ENCODE data around the gene TMEM125.

The TMEM125 gene

DNA sequence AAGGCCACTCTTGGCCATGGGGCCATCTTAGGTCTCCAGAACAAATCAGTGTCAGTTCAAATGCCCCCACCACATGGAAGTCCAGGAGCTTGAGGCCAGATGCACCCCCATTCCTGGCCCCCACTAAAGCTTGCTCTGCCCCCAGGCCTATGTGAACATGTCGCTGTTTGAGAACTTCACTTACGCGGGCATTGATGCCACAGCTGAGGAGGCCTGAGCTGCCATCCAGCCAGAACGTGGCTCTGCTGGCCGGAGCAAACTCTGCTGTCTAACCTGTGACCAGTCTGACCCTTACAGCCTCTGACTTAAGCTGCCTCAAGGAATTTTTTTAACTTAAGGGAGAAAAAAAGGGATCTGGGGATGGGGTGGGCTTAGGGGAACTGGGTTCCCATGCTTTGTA lies 52.7 kb downstream of the TMEM125 start:
- H3K9ac ChIP-seq (ENCODE audit: low read length): no peak overlapping the region
- no peak overlapping the region for H3K27ac ChIP-seq (ENCODE audit: low read depth, low read length, poor library complexity, severe bottlenecking)
- no peak overlapping the region for H3K4me2 ChIP-seq (ENCODE audit: low read length)
- H3K9me2 ChIP-seq (ENCODE audit: low read depth, low read length): no peaks in the 10 kb centered on the region
- no peak overlapping the region for H3K4me3 ChIP-seq (ENCODE audit: low read depth, low read length, poor library complexity, severe bottlenecking)
- no peaks in the 10 kb centered on the region for H3K36me3 ChIP-seq (ENCODE audit: insufficient read depth, low read length)
- H3K4me1 ChIP-seq (ENCODE audit: insufficient read depth, low read length, severe bottlenecking): no peaks in the 10 kb centered on the region
- H3K79me2 ChIP-seq (ENCODE audit: insufficient read depth, low read length): no peaks in the 10 kb centered on the region
- H2AFZ ChIP-seq (ENCODE audit: low read length): no peak overlapping the region
- TF ChIP-seq EZH2 (IDR thresholded peaks at IDR 0.05; ENCODE audit: borderline replicate concordance, low read length): no peak
- TF ChIP-seq, protein P1, sequence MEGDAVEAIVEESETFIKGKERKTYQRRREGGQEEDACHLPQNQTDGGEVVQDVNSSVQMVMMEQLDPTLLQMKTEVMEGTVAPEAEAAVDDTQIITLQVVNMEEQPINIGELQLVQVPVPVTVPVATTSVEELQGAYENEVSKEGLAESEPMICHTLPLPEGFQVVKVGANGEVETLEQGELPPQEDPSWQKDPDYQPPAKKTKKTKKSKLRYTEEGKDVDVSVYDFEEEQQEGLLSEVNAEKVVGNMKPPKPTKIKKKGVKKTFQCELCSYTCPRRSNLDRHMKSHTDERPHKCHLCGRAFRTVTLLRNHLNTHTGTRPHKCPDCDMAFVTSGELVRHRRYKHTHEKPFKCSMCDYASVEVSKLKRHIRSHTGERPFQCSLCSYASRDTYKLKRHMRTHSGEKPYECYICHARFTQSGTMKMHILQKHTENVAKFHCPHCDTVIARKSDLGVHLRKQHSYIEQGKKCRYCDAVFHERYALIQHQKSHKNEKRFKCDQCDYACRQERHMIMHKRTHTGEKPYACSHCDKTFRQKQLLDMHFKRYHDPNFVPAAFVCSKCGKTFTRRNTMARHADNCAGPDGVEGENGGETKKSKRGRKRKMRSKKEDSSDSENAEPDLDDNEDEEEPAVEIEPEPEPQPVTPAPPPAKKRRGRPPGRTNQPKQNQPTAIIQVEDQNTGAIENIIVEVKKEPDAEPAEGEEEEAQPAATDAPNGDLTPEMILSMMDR (IDR thresholded peaks at IDR 0.05; ENCODE audit: low read length): no peak
- H3K9me3 ChIP-seq (ENCODE audit: low read length): peaks cover 2% of the 10 kb centered on the region; the same call in 1 of the 2 replicates
- H4K20me1 ChIP-seq (ENCODE audit: insufficient read depth, low read length): no peaks in the 10 kb centered on the region
- H3K27me3 ChIP-seq (ENCODE audit: insufficient read depth, low read length): no peaks in the 10 kb centered on the region
- H3F3A ChIP-seq (ENCODE audit: insufficient read depth, low read length): no peaks in the 10 kb centered on the region

All from OCI-LY1 (cell line).